GM12878 (cell line): ENCODE measurements around the gene SEMA3C. TPM values are rescaled to one million over a fixed set of nuclear protein-coding genes. Genes with fewer than 3 reads are reported as not detected.

ENCODE experiments used
- ATAC-seq: fragments of 200-7000 bp; cut with Tn5 transposase; 3 replicates; pipeline ENCODE4 v1.9.1; 2020; ENCODE audit warnings: mild to moderate bottlenecking, moderate library complexity
- BruUV-seq: library from RNA; stranded (reverse); fragments of 400-500 nt; replicated peaks from 2 replicates; lab custom pipeline; 2021; lab: Mats Ljungman, UMichigan
- CTCF ChIA-PET: fragments of 300-600 bp; sonication (Branson Sonifier 250); formaldehyde crosslinking; extraction: SDS; loops from one replicate; lab custom pipeline; 2021; ENCODE audit warnings: inconsistent platforms; lab: Yijun Ruan, JAX
- POLR2A ChIA-PET: fragments of 350-600 bp; formaldehyde crosslinking; extraction: SDS; loops from one replicate; lab custom pipeline; 2021; ENCODE audit warnings: inconsistent platforms; lab: Charles Lee
- RAD21 ChIA-PET: fragments of 300-600 bp; sonication (Branson Sonifier 250); formaldehyde crosslinking; loops from one replicate; lab custom pipeline; 2023; ENCODE audit warnings: antibody characterized with exemption; ENCODE audit not compliant: unreplicated experiment; lab: Charles Lee
- SMC1A ChIA-PET: fragments of 300-600 bp; sonication (Branson Sonifier 250); formaldehyde crosslinking; loops from one replicate; lab custom pipeline; 2023; ENCODE audit not compliant: unreplicated experiment, uncharacterized antibody; lab: Charles Lee
- DNase-seq: peaks from one replicate; pipeline ENCODE4 v3.0.0-alpha.2; 2011; ENCODE audit warnings: low read depth, low spot score
- FAIRE-seq: peaks from 3 replicates; lab custom pipeline; 2011; peaks lifted over from hg19 to GRCh38; lab: Jason Lieb, UNC
- H2AFZ ChIP-seq: 2 replicates; pipeline ENCODE4 v1.6.0; 2011; ENCODE audit warnings: low read depth, low read length, control low read depth; ENCODE audit not compliant: control insufficient read depth
- H3K27ac ChIP-seq: 2 replicates; pipeline ENCODE4 v1.5.1; 2011; ENCODE audit warnings: control low read depth; ENCODE audit not compliant: control insufficient read depth, insufficient read depth
- H3K27me3 ChIP-seq, 2 experiments: replicated peaks in 1 of 2; 2 replicates each; pipeline versions ENCODE4 v1.6.0 to v1.6.1; 2011; ENCODE audit warnings: low read length in 1 of 2; ENCODE audit not compliant: control insufficient read depth in 2 of 2, insufficient read depth in 2 of 2
- H3K36me3 ChIP-seq, 2 experiments: 2 replicates each; pipeline ENCODE4 v1.5.1; 2011; ENCODE audit warnings: low read length in 1 of 2; ENCODE audit not compliant: control insufficient read depth in 2 of 2, insufficient read depth in 2 of 2
- H3K4me1 ChIP-seq: 2 replicates; pipeline ENCODE4 v1.6.1; 2011; ENCODE audit warnings: mild to moderate bottlenecking, low read length, moderate library complexity, mixed read lengths; ENCODE audit not compliant: control insufficient read depth, insufficient read depth
- H3K4me2 ChIP-seq: 2 replicates; pipeline ENCODE4 v1.6.0; 2011; ENCODE audit warnings: control low read depth; ENCODE audit not compliant: control insufficient read depth, insufficient read depth
- H3K4me3 ChIP-seq: fragments of 200-600 bp; sonication (generic); 2 replicates; pipeline ENCODE4 v1.5.1; 2016
- H3K79me2 ChIP-seq: 2 replicates; pipeline ENCODE4 v1.6.0; 2011; ENCODE audit warnings: low read length; ENCODE audit not compliant: control insufficient read depth, insufficient read depth
- H3K9ac ChIP-seq: 2 replicates; pipeline ENCODE4 v1.8.0; 2011; ENCODE audit warnings: low read length, control low read depth, mixed read lengths; ENCODE audit not compliant: control insufficient read depth, insufficient read depth
- H3K9me3 ChIP-seq: replicated peaks from 3 replicates; pipeline ENCODE4 v1.5.1; 2011; ENCODE audit warnings: mild to moderate bottlenecking, low read length; ENCODE audit not compliant: control insufficient read depth, insufficient read depth
- H4K20me1 ChIP-seq: 2 replicates; pipeline ENCODE4 v1.6.0; 2011; ENCODE audit not compliant: control insufficient read depth, insufficient read depth
- ATF2 ChIP-seq: IDR thresholded peaks from 2 replicates; pipeline ENCODE4 v1.6.1; 2012; ENCODE audit warnings: low read length, inconsistent platforms
- BHLHE40 ChIP-seq, 2 experiments: fragments of 450-650 bp in 1 of 2; IDR thresholded peaks; 2 replicates each; pipeline ENCODE4 v1.6.1; 2011 to 2017; ENCODE audit warnings: low read depth in 2 of 2, borderline replicate concordance in 1 of 2, improper control_type of control experiment in 1 of 2, low read length in 1 of 2, mild to moderate bottlenecking in 1 of 2
- EGR1 ChIP-seq, 2 experiments: IDR thresholded peaks; 1 replicate in 1 of 2; 2 replicates in 1 of 2; pipeline ENCODE4 v1.6.1; 2011 to 2012; ENCODE audit warnings: low read depth in 2 of 2, low read length in 2 of 2, borderline replicate concordance in 1 of 2, mild to moderate bottlenecking in 1 of 2, moderate library complexity in 1 of 2
- FOXK2 ChIP-seq: fragments of 450-650 bp; IDR thresholded peaks from 2 replicates; pipeline ENCODE4 v1.6.1; 2017; ENCODE audit warnings: mild to moderate bottlenecking, moderate library complexity
- KDM1A ChIP-seq: fragments of 200-600 bp; sonication (generic); IDR thresholded peaks from 2 replicates; pipeline ENCODE4 v1.6.1; 2016; ENCODE audit warnings: borderline replicate concordance
- NR2F1 ChIP-seq: fragments of 450-650 bp; conservative IDR thresholded peaks from 2 replicates; pipeline ENCODE4 v1.6.1; 2017; ENCODE audit warnings: mild to moderate bottlenecking
- PBX3 ChIP-seq: IDR thresholded peaks from 2 replicates; pipeline ENCODE4 v1.6.1; 2011; ENCODE audit warnings: mild to moderate bottlenecking, low read depth, low read length, moderate library complexity; ENCODE audit not compliant: insufficient replicate concordance
- PRDM15 ChIP-seq: fragments of 450-650 bp; formaldehyde crosslinking; IDR thresholded peaks from 2 replicates; pipeline ENCODE4 v1.4.0; 2020; ENCODE audit warnings: mild to moderate bottlenecking, moderate library complexity
- RAD21 ChIP-seq: IDR thresholded peaks from 2 replicates; pipeline ENCODE4 v1.6.1; 2011; ENCODE audit warnings: mild to moderate bottlenecking, low read depth, low read length, moderate library complexity; ENCODE audit not compliant: insufficient read depth
- RELA ChIP-seq: fragments of 450-650 bp; IDR thresholded peaks from 2 replicates; pipeline ENCODE4 v1.8.0; 2014; ENCODE audit warnings: borderline replicate concordance; ENCODE audit not compliant: partially characterized antibody
- RUNX3 ChIP-seq: IDR thresholded peaks from 2 replicates; pipeline ENCODE4 v1.6.1; 2012; ENCODE audit warnings: low read length, inconsistent platforms
- SIN3A ChIP-seq: IDR thresholded peaks from 2 replicates; pipeline ENCODE4 v1.6.1; 2012; ENCODE audit warnings: low read depth, low read length, improper control_type of control experiment
- ZBED1 ChIP-seq: IDR thresholded peaks from 2 replicates; pipeline ENCODE4 v1.6.1; 2016; ENCODE audit warnings: borderline replicate concordance
- ZNF24 ChIP-seq: fragments of 450-650 bp; IDR thresholded peaks from 2 replicates; pipeline ENCODE4 v1.6.1; 2017; ENCODE audit warnings: antibody characterized with exemption, mild to moderate bottlenecking
- WGBS: methylation state at CpG from one replicate; pipeline ENCODE4 v1.1.6; 2016; ENCODE audit warnings: low lambda C conversion rate; ENCODE audit not compliant: insufficient replicate concordance, insufficient coverage; ENCODE audit errors: missing lambda C conversion rate; 5-methylcytosine and 5-hydroxymethylcytosine counted together
- in situ Hi-C: fragments of 300-500 bp; cut with MboI; formaldehyde crosslinking; loops from 9 replicates; pipeline ENCODE4 v1.14.3; 2018; ENCODE audit warnings: mixed read lengths
- intact Hi-C: fragments of 100-400 bp; cut with micrococcal nuclease; formaldehyde crosslinking; loops from one replicate; pipeline ENCODE4 v1.14.2; 2022; ENCODE audit not compliant: unreplicated experiment
- polyA plus RNA-seq, 11 experiments: library from polyadenylated mRNA; depleted of rRNA in 4 of 11; unstranded in 6 of 11; stranded (reverse) in 5 of 11; fragments of >200 nt; fragmentation: Nextera tagmentation in 4 of 11; fragmentation: Illumina TruSeq in 1 of 11; extraction: Ambion mirVana in 4 of 11; extraction: Trizol in 1 of 11; gene quantifications; 1 replicate in 1 of 11; 2 replicates in 10 of 11; pipeline versions ENCODE4 v1.2.1 to v1.2.3, GENCODE V29; 2011 to 2016; ENCODE audit warnings: inconsistent platforms in 2 of 11, missing spikeins in 2 of 11, low read depth in 1 of 11
- total RNA-seq, 4 experiments: library from RNA; depleted of rRNA in 3 of 4; stranded (reverse); fragments of >200 nt in 3 of 4; fragmentation: Illumina TruSeq in 1 of 4; extraction: Trizol in 1 of 4; gene quantifications; 2 replicates each; pipeline versions ENCODE4 v1.2.1 to v1.2.3, GENCODE V29; 2013 to 2021

SEMA3C gene
- total and polyA plus RNA-seq, 10 of the 15 experiments (the other 5 are each of a cell fraction or from before 2014, with no cell fraction given) = 0.01 to 0.41 (median 0.11) TPM; not detected in 6

GRCh38 chr7:80940539-80941207 is 21.8 kb upstream of the SEMA3C start:
- Histone ChIP-seq H3K27me3 (no peaks in the 10 kb centered on the region), H3K4me2 (no peak overlapping the region), H3K9ac (no peak overlapping the region), H2AFZ (no peak overlapping the region), H4K20me1 (no peaks in the 10 kb centered on the region), H3K36me3 (no peaks in the 10 kb centered on the region), H3K4me3 (no peak overlapping the region), H3K27ac (no peak overlapping the region), H3K4me1 (no peaks in the 10 kb centered on the region), H3K9me3 (no peaks in the 10 kb centered on the region), H3K79me2 (no peaks in the 10 kb centered on the region)
- FAIRE-seq (no peak), DNase-seq (no peak), ATAC-seq (no peak)
- TF ChIP-seq ZBED1 = no peak
- TF ChIP-seq ZNF24 = no peak
- TF ChIP-seq BHLHE40 (IDR thresholded peaks at IDR 0.05; ENCODE audit: borderline replicate concordance in 1 of 2, low read depth in 2 of 2, low read length in 1 of 2) = no peak
- TF ChIP-seq RAD21 = no peak
- TF ChIP-seq NR2F1 = no peak
- no peak for TF ChIP-seq SIN3A
- no peak for TF ChIP-seq RUNX3
- no peak for TF ChIP-seq PBX3
- no peak for TF ChIP-seq ATF2
- TF ChIP-seq RELA = no peak
- TF ChIP-seq FOXK2 = no peak
- no peak for TF ChIP-seq EGR1 (IDR thresholded peaks at IDR 0.05; ENCODE audit: borderline replicate concordance in 1 of 2, low read depth in 2 of 2, low read length in 2 of 2)
- TF ChIP-seq PRDM15 = no peak
- TF ChIP-seq KDM1A = no peak
- in situ Hi-C loops = no loop called here
- SMC1A ChIA-PET = no interaction called here
- POLR2A ChIA-PET = no interaction called here
- CTCF ChIA-PET = no interaction called here
- WGBS = 3% methylated on average over 3 of the region's 3 CpGs
- intact Hi-C loops = no loop called here
- BruUV-seq = no TSS peak
- RAD21 ChIA-PET = no interaction called here
